AG09309 (cell line): ENCODE results near the gene SCN1B.

Source experiments
- DNase-seq: peaks from one replicate; pipeline ENCODE4 v3.0.0-alpha.2; 2010; ENCODE audit warnings: low read depth
- H3K4me3 ChIP-seq: 2 replicates; pipeline ENCODE4 v1.5.1; 2011; ENCODE audit warnings: mild to moderate bottlenecking, low read depth, low read length, moderate library complexity; ENCODE audit not compliant: control insufficient read depth
- CTCF ChIP-seq: IDR thresholded peaks from 2 replicates; pipeline ENCODE4 v1.5.1; 2011; ENCODE audit warnings: mild to moderate bottlenecking, low read depth, low read length, inconsistent platforms; ENCODE audit not compliant: insufficient read depth, control insufficient read depth; ENCODE audit errors: missing control alignments

The SCN1B gene

GRCh38 chr19:35030257-35031071, at the start of gene SCN1B:
Gene SCN1B, plus strand, starts transcription at chr19:35030470. Its CDS starts 351 bp downstream, at chr19:35030821.
- no peak for DNase-seq
- H3K4me3 ChIP-seq: peak within 1 kb of the TSS; percentile 47
- TF ChIP-seq CTCF: no peak

DNA sequence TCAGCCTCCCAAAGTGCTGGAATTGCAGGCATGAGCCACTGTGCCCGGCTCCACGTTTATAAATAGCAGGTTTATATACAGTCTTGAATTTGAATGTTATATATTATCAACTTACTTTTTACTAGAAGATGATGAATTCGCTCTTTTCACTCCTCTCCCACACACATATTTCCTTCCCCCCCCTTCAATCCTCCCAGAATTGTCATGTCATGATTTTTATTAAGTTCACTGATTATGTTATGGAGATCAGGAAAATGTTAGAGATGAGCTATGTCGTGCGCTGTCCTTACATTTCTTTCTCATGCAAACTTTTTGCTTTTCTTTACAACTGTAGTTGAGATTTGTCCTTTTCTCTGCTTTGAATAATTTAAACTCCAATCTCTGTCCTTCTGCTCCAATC, 48.0 kb upstream of the SCN1B start:
- no peak overlapping the region for H3K4me3 ChIP-seq
- TF ChIP-seq CTCF: no peak
- DNase-seq: no peak

DNA sequence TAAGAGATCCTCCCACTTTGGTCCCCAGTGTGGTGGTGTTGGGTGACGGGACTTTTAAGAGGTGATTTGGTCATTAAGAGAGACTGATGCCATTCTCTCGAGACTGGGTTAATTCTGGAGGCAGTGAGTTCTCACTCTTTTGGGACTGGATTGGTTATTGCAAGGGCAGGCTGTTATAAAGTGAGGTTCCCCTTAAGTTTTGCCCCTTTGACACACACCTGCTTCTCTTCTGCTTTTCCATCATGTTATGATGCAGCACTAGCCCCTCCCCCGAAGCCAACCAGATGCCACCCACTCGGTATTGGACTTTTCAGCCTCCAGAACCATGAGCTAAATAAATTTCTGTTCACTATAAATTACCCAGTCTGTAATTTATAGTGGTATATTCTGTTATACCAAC, 46.5 kb upstream of the SCN1B start:
- TF ChIP-seq CTCF: no peak
- DNase-seq: no peak
- H3K4me3 ChIP-seq: no peak overlapping the region

GRCh38 chr19:34984287-34984686, 46.0 kb upstream of the SCN1B start:
- no peak overlapping the region for H3K4me3 ChIP-seq
- TF ChIP-seq CTCF: no peak

GRCh38 chr19:34985249-34986022, 44.8 kb upstream of the SCN1B start:
- H3K4me3 ChIP-seq: no peak overlapping the region
- DNase-seq: no peak
- no peak for TF ChIP-seq CTCF

More at GRCh38 chr19:34984287-34984686, 46.0 kb upstream of the SCN1B start:
- no peak for DNase-seq

- TF ChIP-seq CTCF: no peak
- H3K4me3 ChIP-seq: no peak overlapping the region
- no peak for DNase-seq
Observed at GRCh38 chr19:34988119-34988518, 42.2 kb upstream of the SCN1B start.
